Choroid plexus epithelial cell (primary cell): ENCODE results near the gene HLA-DPB1.

Experiments used
- DNase-seq: peaks from one replicate; pipeline ENCODE4 v3.0.0-alpha.2; 2010; ENCODE audit warnings: low read depth
- H3K4me3 ChIP-seq: 2 replicates; pipeline ENCODE4 v1.5.1; 2011; ENCODE audit warnings: low read depth, mild to moderate bottlenecking, control low read depth, low read length, moderate library complexity
- CTCF ChIP-seq: conservative IDR thresholded peaks from 2 replicates; pipeline ENCODE4 v1.5.1; 2011; ENCODE audit warnings: low read depth, mild to moderate bottlenecking, control low read depth, inconsistent platforms, low read length, moderate library complexity

The HLA-DPB1 gene

GRCh38 chr6:33071569-33071968 is 4.2 kb upstream of the HLA-DPB1 start:
- DNase-seq = no peak
- H3K4me3 ChIP-seq = no peak overlapping the region
- no peak for TF ChIP-seq CTCF

- H3K4me3 ChIP-seq = no peak overlapping the region
- DNase-seq = no peak
- TF ChIP-seq CTCF = no peak
Measured at GRCh38 chr6:33072508-33073100, 3.2 kb upstream of the HLA-DPB1 start.

- no peak within 1 kb of the TSS for H3K4me3 ChIP-seq
- no peak for TF ChIP-seq CTCF
- DNase-seq = peak; percentile 55
Measured at GRCh38 chr6:33073431-33073871, 2.3 kb upstream of the HLA-DPB1 start, which contains the start of gene HLA-DPA1. TSS of gene HLA-DPA1 (minus strand) at chr6:33073649.

- DNase-seq = no peak
- no peak overlapping the region for H3K4me3 ChIP-seq
- no peak for TF ChIP-seq CTCF
Measured at GRCh38 chr6:33075208-33075567, 602 bp upstream of the HLA-DPB1 start.

- no peak overlapping the region for H3K4me3 ChIP-seq
- no peak for TF ChIP-seq CTCF
- no peak for DNase-seq
Measured at GRCh38 chr6:33076406-33076934, 680 bp downstream of the HLA-DPB1 start.

- TF ChIP-seq CTCF = no peak
- DNase-seq = no peak
- no peak overlapping the region for H3K4me3 ChIP-seq
Measured at GRCh38 chr6:33077908-33078307, 2.1 kb downstream of the HLA-DPB1 start.

GRCh38 chr6:33078442-33078841 is 2.7 kb downstream of the HLA-DPB1 start:
- no peak for DNase-seq
- no peak overlapping the region for H3K4me3 ChIP-seq
- no peak for TF ChIP-seq CTCF
